Body of pancreas (tissue), 4 donors: Measurements from ENCODE around the gene ABCC11.

Source experiments
- CTCF ChIP-seq, 7 experiments: fragments of 450-650 bp in 4 of 7; fragments of 200-600 bp in 3 of 7; sonication (generic) in 3 of 7; IDR thresholded peaks; one replicate each; pipeline ENCODE4 v1.5.1; 2016 to 2019; ENCODE audit warnings: antibody characterized with exemption in 7 of 7
- POLR2A ChIP-seq, 3 donors: fragments of 450-650 bp; IDR thresholded peaks; one replicate each; pipeline ENCODE4 v1.6.1; 2016; ENCODE audit warnings: antibody characterized with exemption in 3 of 3, mild to moderate bottlenecking in 2 of 3

- TF ChIP-seq CTCF (IDR thresholded peaks at IDR 0.05): no peak
- no peak for TF ChIP-seq POLR2A (IDR thresholded peaks at IDR 0.05)
Measured at GRCh38 chr16:48246066-48246465, 1.3 kb downstream of the ABCC11 start.
